Upper lobe of right lung (tissue), 1 donor: ENCODE measurements around the gene MAGI2. TPM values are rescaled to one million over a fixed set of nuclear protein-coding genes. Genes with fewer than 3 reads are reported as not detected.

ENCODE experiments used
- ATAC-seq: fragments of 200-7000 bp; cut with Tn5 transposase; one replicate; pipeline ENCODE4 v1.9.1; 2020; ENCODE audit warnings: mild to moderate bottlenecking, moderate library complexity
- DNase-seq: peaks from one replicate; pipeline ENCODE4 v3.0.0-alpha.2; 2020
- H3K27ac ChIP-seq: fragments of 200-600 bp; one replicate; pipeline ENCODE4 v1.8.0; 2022
- H3K27me3 ChIP-seq: fragments of 200-600 bp; one replicate; pipeline ENCODE4 v1.8.0; 2022; ENCODE audit warnings: mild to moderate bottlenecking
- H3K36me3 ChIP-seq: fragments of 200-600 bp; one replicate; pipeline ENCODE4 v1.8.0; 2022
- H3K4me1 ChIP-seq: fragments of 200-600 bp; one replicate; pipeline ENCODE4 v1.8.0; 2022
- H3K4me3 ChIP-seq: fragments of 200-600 bp; one replicate; pipeline ENCODE4 v1.8.0; 2022; ENCODE audit warnings: mild to moderate bottlenecking
- H3K9me3 ChIP-seq: fragments of 200-600 bp; one replicate; pipeline ENCODE4 v1.8.0; 2022
- CTCF ChIP-seq: fragments of 200-600 bp; IDR thresholded peaks from one replicate; pipeline ENCODE4 v1.8.0; 2022; ENCODE audit warnings: antibody characterized with exemption
- intact Hi-C: fragments of 100-400 bp; cut with DNase I; formaldehyde crosslinking; loops from one replicate; pipeline ENCODE4 v1.11.0; 2022
- total RNA-seq: library from RNA; stranded (reverse); fragmentation: NEBNext Ultra II Directional; extraction: Animal tissue kit (Norgen Biotek cat#: 25700); gene quantifications from one replicate; pipeline ENCODE4 v1.2.1, GENCODE V29; 2021
- donor health status: DM: no; HTN: yes; CAD: no; lungs with severe emphysema.

Gene MAGI2
- total RNA-seq, 1 donor from 2014 or later: 12.8 TPM

- ATAC-seq: peak; percentile 98
- H3K27ac ChIP-seq: peak overlapping the region; percentile 96
- TF ChIP-seq CTCF: peak; percentile 20
- H3K4me3 ChIP-seq: peak overlapping the region; percentile 53
- H3K4me1 ChIP-seq: peaks cover 13% of the 10 kb centered on the region
- H3K36me3 ChIP-seq: no peaks in the 10 kb centered on the region
- DNase-seq: peak; percentile 95
- intact Hi-C loops: no loop called here
- no peaks in the 10 kb centered on the region for H3K27me3 ChIP-seq
- no peaks in the 10 kb centered on the region for H3K9me3 ChIP-seq
Measured at GRCh38 chr7:78019447-78020135, 1433.9 kb downstream of the MAGI2 start.

- DNase-seq (peak; percentile 69), ATAC-seq (no peak)
- Histone ChIP-seq H3K4me1 (peaks cover 13% of the 10 kb centered on the region), H3K4me3 (peak overlapping the region; percentile 57), H3K27ac (peak overlapping the region; percentile 82), H3K27me3 (no peaks in the 10 kb centered on the region), H3K9me3 (no peaks in the 10 kb centered on the region), H3K36me3 (no peaks in the 10 kb centered on the region)
- peak; percentile 15 for TF ChIP-seq CTCF
- intact Hi-C loops: no loop called here
Measured at GRCh38 chr7:78018641-78019446, 1434.6 kb downstream of the MAGI2 start.

DNA sequence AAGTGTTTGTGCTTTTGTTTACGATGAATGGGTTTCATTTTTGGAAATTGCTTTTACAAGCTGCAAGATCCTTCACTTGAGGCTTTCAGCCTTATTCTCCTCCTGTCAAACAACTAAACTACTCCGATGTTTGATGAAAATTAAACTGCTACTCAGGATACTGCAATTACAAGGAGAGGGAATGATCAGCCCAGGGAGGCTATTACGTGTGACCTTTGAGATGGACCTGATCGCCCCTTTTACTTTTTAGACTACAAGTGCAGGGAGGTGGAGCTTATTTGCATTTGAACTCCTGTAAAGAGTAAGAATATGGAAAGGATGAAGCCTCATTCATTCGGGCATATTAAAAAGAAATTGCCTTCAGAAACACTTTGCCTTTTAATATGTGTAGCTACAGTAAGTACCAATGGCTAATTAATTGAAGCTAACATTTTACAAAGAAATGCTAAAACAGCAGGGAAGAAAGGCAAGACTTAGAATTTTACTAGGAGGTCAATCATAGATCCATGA is 1435.8 kb downstream of the MAGI2 start:
- Histone ChIP-seq H3K36me3 (no peaks in the 10 kb centered on the region), H3K27me3 (no peaks in the 10 kb centered on the region), H3K27ac (no peak overlapping the region), H3K4me3 (no peak overlapping the region), H3K4me1 (peaks cover 13% of the 10 kb centered on the region), H3K9me3 (no peaks in the 10 kb centered on the region)
- ATAC-seq: no peak
- DNase-seq: no peak
- intact Hi-C loops: no loop called here
- TF ChIP-seq CTCF: no peak

DNA sequence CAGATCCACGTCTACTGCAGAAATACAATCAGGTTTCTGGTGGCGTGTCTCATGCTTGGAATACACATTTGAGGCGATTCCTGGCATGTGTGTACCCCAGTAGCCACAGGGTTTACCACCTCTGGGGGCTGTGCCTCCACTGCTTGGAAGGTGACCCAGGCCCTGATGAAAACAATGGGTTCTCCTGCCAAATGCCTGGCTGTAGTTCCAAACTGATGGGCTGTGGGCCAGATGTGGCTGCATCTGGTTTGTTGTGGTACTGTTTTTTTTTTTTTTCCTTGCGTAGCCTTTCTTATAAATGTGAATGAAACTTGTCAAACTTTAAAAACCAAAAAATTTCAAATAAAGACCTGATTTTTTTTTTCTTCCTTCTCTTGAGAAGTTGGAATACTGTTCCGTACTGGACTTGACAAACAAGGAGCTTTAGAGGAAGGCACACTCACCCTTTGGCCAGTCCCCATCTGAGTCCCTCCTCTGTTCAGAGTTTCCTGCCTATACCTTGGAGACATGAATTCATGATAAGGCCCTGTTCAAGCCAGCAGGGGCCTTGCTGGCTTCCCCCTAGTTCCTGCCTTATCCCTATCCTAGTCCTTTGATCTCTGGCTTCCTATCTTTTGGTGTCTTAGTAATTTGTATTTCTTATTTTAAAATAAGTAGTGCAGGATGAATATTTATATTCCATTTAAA is 1437.8 kb downstream of the MAGI2 start:
- Histone ChIP-seq H3K27me3 (no peaks in the 10 kb centered on the region), H3K4me3 (no peak overlapping the region), H3K4me1 (peaks cover 13% of the 10 kb centered on the region), H3K27ac (no peak overlapping the region), H3K9me3 (no peaks in the 10 kb centered on the region), H3K36me3 (no peaks in the 10 kb centered on the region)
- no peak for ATAC-seq
- intact Hi-C loops: no loop called here
- TF ChIP-seq CTCF: no peak
- no peak for DNase-seq

GRCh38 chr7:78014401-78014800 is 1439.1 kb downstream of the MAGI2 start:
- no peak for ATAC-seq
- intact Hi-C loops: no loop called here

More at GRCh38 chr7:78014401-78014800, 1439.1 kb downstream of the MAGI2 start:
- TF ChIP-seq CTCF: no peak
- H3K27me3 ChIP-seq: no peaks in the 10 kb centered on the region
- no peaks in the 10 kb centered on the region for H3K36me3 ChIP-seq
- no peak overlapping the region for H3K4me3 ChIP-seq
- peaks cover 10% of the 10 kb centered on the region for H3K4me1 ChIP-seq
- DNase-seq: no peak
- no peak overlapping the region for H3K27ac ChIP-seq
- H3K9me3 ChIP-seq: no peaks in the 10 kb centered on the region
